HG03097 (cell line): Measurements from ENCODE around the gene RHOH.
A peak's percentile ranks its signal among the peaks of the same experiment; 100 is the strongest.

Source experiments
- ATAC-seq: cut with Tn5 transposase; IDR thresholded peaks from one replicate; pipeline ENCODE4 v1.9.1; 2021; ENCODE audit not compliant: unreplicated experiment, low FRiP score

RHOH gene

DNA sequence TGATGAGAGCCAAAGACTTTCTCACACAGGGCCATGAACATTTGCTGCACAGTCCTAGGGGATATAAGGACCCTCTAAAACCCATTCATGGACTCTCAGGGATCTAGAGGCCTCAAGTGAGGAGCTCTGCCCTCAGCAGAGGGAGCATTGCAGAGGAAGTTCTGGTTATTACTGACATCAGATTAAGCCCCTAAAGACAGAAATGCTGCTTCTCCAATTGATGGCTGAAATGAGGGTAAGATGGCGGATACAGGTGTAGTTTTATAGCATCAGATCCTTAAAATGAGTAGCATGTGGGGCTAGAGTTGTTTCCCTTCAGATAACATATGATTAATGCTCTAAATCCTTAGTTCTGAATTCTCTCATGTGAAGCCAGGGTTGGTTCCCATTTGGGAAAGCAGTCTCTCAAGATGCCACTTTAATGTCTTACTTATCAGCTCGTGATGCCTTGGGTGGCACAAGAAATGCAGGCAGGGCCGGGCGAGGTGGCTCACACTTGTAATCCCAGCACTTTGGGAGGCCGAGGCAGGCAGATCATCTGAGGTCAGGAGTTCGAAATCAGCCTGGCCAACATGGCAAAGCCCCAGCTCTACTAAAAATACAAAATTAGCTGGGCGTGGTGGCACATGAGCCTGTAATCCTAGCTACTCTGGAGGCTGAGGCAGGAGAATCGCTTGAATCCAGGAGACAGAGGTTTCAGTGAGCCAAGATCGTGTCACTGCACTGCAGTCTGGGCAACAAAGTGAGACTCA lies 7.9 kb downstream of the RHOH start:
- no peak for ATAC-seq

DNA sequence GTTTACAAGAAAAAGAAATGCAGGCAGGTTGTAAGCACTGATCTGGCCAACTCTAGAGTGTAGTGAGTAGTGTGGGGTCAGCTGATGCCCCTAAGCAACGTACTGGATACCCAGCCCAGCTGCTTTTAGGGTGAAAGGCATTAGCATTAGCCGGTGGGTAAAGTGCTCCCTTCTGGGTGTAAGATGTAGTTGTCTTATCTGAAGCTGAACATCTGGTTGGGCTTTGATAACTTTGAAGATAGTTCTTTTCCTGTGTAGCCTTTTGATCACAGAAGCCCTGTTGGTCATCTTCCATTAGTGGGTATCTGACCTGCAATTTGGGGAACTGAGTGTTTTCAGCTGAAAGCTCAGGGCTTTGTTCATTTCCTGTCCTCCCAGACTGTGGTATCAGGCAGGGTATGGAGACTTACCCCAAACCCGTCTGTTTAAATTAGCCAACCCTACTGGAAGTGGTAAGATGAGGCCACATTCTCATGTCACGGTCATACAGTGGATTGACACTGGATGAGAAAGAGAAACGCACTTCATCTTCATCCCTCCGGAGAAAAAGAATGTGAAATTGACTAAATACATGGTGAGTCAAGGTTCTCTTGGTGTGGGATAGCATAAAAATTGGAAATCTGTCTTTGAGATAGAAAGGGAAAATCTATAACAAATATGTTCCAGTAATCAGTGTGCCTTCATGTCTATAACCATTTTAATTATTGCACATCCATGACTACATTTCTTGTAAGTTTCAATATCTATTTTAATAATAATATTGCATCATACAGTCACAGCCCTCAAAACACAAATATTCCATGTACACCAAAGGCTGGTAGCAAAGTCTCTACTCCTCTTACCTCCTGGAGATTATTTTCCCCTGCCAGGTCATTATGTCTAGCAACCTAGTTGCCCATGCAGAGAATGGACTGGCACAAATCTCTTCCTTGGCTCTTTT lies 8.7 kb downstream of the RHOH start:
- ATAC-seq = peak; percentile 54

DNA sequence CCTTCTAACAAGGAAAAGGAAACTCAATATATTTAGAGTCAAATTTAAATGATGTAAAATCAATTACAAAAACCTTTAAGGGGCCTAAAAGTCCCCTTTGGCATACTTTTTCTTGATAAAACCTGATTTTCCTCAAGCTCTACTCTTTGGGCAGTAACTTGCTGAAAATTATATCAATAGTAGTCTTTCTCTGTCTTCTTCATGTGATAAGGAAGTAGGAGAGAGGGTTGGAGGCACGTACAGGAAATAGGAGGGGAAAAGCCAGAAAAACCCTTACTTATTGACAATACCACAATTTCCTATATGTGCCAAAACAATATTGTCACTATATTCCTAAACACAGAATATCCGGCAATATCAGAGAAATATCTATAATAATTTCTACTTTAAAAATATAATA lies 9.6 kb downstream of the RHOH start:
- no peak for ATAC-seq

DNA sequence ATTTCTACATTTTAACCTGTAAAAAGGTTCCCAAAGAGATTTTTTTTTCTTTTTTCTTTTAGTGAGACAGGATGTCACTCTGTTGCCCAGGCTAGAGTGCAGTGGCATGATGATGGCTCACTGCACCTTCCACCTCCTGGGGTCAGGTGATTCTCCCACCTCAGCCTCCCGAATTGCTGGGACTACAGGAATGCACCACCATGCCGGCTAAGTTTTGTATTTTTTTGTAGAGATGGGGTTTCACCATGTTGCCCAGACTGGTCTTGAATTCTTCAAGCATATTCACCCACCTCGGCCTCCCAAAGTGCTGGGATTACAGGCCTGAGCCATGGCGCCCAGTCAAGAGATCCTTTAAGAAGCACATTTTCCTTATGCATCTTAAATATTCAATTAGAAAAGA lies 12.6 kb downstream of the RHOH start:
- ATAC-seq = no peak

DNA sequence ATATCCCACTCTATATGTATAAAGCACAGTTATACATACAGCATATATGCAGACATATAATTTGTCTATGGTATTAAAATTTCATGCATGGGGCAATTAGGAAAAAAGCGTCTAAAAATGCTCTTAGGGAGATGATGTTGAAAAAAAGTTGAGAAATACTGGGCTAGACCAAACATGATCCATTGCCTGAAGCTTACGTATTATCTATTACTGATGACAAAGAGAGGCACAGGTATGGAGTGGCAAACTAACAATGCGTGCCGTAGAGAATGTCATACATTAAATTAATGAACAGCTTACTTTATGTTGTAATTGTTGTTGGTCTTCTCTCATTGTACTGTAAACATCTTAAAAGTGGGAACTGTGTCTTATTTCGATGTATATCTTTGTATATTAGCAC lies 13.9 kb downstream of the RHOH start:
- no peak for ATAC-seq

DNA sequence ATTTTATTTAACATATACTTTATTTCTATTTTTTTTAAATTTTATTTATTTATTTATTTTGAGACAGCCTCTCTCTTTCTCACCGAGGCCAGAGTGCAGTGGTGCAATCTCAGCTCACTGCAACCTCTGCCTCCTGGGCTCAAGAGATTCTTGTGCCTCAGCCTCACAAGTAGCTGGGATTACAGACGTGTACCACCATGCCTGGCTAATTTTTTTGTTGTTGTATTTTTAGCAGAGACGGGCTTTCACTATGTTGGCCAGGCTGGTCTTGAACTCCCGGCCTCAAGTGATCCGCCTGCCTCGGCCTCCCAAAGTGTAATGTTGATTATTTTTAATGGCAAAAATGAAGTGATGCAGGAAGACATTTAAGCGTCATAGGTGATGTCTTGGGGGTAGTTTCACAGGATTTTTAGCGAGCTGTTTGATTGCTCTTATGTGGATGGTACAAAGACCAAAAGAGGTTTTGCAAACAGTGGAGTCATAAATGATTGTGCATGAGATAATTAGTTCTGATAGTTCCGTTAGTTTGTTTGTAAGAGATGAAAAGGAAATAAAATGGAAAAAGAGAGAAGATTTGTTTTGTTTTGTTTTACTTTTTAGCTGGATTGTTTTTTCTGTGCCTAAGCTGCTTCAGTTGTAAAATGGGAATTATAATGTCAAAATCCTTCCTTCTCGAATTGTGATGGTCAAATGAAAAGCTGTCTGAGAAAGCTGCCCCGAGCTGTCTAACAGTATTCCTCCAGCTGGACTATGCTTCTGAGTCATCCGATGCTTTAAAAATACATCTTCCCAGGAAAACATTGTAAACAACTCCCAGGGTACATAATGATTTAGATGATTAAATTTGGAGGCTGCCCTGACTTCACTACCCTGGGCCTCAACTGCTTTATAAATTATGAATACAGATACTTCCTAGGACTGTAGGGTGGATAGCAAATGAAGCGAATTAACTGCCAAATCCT lies 14.7 kb downstream of the RHOH start:
- ATAC-seq = no peak

DNA sequence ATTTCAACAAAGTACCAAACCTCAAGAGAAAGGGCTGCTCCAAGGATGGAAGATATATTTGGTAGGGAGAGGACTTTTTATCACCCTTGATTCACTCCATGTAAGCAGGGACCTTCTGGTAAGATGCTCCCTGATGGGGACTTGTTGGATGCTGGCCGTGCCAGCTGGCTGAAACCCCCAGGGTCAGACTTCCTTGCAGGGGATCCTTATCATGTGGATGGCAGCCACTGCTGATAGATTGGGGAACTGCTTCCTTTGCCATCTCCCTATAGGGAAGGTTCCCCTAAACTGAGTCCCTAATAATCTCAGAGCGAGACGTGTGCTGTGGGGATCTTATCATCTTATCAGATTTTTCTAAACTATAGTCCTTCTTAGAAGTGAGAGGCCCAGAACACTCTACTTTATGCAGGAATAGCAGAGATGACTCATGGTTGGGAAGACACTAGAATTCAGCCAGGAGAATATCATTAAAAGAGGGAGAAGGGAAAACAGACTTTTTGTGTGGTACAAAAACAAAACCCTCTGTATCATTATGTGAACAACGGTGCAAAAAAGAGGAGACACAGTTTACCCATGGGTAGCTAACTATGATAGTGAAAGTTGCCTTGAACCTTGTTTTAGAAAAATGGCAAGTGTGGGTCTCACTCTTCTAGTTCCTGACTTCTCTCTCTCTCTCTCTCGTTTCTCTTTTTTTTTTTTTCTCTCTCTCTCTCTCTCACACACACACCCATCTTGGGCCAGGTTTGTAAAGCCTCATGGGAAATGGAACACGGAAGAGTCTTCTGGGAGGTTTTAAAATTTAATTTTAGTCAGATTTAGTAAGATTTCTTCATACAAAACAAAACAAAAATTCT lies 16.1 kb downstream of the RHOH start:
- no peak for ATAC-seq

DNA sequence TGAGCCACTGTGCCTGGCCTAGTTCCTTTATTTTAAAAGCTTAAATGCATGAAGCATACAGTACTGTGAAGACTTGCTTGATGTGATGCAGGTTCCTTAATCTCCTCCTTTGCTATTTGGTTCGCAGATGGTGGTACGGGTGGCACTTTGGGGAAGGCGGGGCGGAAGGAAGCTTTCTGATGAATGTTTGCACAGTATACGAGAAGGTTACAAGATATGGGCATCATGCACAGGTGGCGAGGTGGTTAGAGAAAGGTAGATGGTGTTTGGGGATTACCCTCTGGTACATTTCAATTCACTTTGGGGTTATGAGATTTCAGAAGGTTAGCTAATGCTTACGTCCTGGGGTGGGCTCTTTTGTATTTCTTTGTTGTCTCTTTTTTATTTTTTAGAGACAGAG lies 17.2 kb downstream of the RHOH start:
- ATAC-seq = no peak

DNA sequence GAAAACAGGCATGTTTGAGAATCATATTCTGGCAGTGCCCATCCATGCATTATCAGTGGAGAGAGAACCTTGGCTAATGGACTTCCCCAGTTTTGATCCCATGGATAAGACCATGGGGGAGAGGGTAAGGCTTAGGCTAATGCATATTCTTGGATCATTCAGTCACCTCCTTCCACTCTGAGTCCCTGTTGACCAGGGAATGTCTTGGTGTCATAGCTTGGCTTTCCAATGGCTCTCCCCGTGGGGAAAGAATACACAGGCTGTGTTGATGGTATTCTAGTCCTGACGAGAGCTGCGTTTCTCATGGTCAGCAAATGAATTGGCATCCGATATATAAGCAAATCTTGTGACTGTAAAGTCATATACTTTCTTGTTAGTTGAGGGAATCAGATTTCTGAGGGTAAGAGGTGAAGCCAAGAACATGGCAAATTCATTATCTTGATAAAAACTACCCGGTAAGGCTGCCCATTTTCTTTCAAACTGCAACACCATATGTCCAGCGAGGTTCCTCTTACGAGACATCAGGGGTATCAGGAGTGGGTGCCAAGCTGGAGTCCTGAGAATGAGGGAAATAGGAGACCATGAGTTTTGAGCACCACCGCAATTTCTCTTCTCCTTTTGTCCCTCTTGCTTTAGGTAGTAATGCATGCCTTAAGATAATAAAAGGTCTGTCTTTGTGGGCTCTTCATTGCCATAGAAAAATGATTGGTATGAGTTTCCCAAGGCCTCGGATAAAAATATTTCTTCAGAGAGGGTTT lies 18.0 kb downstream of the RHOH start:
- ATAC-seq = no peak

DNA sequence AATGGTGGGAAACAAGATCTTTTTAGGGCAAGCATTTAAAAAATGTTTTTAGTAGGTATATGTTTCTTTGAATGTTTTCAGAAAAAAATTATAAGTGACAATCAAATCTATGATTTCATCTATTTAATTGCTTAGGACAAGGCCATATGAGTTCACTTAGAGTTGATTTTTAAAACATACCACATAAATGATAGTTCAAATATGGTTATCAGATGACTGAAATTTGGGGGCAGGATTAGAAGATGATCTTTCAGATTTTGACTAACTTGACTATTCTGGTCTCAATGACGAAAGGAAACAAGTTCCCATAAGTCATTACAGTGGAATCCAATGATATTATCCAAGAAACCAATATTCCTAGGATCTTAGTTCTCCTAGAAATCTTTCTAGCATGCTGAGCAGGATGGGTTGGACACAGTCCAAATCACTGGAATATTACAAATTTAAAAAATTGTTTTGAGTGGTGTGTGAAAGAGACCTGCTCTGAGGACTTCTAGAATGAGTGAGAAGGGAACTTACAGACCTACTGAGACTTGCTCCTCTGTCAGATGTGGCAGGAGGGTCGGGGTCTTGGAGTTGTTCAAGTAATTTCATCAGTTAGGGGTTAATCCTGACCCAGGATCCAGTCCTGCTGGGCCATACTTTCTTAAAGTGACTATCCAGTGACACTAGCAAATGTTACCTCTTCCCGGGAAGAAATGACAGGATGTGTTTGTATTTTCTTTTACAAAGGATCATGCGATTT lies 20.0 kb downstream of the RHOH start:
- no peak for ATAC-seq

DNA sequence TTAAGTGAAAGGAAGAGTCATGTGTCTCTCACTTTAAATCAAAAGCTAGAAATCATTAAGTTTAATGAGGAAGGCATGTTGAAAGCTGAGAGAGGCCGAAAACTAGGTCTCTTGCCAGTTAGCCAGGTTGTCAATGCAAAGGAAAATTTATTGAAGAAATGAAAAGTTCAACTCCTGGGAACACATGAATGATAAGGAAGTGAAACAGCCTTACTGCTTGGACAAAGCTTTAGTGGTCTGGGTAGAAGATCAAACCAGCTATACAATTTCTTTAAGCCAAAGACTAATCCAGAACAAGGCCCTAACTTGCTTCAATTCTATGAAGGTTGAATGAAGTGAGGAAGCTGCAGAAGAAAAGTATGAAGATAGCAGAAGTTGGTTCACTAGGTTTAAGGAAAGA lies 24.9 kb downstream of the RHOH start:
- no peak for ATAC-seq

DNA sequence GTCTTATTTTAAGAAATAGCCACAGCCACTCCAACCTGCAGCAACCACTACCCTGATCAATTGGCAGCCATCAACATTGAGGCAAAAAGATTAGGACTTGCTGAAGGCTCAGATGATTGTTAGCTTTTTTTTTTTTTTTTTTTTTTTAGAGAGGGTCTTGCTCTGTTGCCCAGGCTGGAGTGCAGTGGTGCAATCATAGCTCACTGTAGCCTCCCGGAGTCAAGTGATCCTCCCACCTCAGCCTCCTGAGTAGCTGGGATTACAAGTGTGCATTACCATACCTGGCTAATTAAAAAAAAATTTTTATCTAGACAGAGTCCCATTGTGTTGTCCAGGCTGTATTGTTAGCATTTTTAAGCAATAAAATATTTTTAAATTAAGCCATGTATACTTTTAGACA lies 26.5 kb downstream of the RHOH start:
- ATAC-seq = no peak

DNA sequence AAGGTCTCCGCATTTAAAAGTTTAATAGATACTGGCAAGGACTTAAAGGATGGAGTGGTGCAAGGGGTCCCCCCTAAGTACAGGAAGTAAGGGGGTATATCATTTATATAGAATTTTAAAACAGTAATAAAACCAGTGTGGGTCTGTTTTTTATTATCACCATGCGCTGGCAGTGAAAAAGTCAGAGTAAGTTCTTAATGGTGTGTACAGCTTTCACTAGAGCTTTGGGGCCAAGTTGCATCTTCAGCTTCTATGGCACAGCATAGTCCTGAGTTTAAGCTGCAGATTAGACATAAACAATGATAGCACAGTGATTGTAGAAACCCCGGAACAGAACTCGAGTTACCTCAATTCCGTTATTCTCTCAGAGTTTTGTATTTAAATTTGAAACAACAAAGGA lies 27.6 kb downstream of the RHOH start:
- no peak for ATAC-seq

DNA sequence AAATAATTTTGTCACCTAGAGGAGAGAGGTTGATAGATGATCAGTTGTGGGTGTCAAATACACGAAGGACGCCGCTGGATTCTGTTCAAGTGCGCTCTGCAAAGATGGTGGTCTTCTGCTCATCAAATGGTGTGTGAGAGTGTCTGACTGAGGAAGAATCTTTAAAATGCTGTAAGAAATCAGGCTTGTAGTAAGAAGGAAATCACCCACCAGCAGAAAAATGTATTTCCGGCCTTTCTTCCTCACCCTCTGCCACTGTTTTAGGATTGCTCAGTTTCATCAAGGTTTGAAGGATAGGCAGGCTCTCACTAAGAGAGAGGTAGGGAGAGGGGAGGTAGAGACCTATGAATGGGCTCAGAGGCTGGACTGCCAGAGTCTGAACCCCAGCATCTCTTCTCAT lies 28.7 kb downstream of the RHOH start:
- no peak for ATAC-seq

DNA sequence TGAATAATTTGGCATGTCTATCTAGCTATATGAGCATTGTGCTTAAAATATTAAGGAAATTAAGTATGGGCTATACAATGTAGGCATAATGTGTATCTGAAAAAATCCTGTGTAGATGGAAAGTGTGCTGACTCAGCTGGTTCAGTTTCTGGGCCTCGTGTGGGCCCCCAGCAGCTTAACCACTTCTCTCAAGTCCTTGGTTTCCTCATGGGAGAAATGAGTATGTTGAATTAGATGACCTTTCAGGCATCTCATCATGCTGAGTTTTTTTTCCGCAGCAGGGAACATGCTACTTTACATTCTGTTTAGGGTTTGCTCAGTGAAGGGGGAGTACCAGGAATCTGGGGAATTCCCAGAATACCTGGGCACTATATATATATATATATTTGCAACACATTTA lies 30.5 kb downstream of the RHOH start:
- peak; percentile 40 for ATAC-seq

DNA sequence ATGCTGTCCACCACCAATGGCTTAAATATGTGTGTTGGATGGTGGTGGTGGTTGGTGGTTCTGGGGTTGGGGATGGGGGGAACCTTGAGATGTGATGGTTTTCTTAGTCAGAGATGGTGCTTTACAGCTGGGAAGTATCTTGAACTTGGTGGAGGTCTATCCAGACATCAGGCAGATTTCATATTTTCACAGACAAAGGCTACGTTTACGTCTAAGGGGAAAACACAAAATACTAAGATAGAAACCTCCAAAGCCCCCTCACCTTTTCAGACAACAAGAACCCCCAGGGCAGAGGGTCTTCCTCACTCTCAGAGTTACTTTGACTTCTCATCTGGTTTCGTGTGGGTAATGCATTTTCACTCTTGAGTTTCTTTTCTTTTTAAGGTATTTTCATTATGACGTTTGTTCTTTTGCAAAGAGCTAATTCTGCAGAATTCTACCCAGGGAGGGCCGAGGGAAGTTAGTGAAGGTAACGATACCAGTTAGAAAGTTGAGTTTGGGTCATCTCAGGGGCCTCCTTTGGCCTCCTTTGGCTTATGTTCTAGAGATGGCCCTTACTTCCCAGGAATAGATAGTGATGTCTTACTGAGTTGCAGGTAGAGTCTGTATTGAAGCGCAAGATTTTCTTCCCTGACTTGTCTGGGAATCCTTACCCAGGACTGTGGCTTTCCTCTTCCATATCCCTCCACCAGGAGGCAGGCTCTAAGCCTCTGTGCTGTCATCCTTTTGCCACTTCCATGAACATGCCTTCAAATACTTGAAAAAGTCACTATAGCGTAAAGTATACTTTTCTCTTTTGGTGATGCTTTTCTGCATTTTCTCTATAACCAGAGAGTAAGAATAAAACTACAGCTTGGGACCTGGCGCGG lies 31.9 kb downstream of the RHOH start:
- peak; percentile 56 for ATAC-seq

DNA sequence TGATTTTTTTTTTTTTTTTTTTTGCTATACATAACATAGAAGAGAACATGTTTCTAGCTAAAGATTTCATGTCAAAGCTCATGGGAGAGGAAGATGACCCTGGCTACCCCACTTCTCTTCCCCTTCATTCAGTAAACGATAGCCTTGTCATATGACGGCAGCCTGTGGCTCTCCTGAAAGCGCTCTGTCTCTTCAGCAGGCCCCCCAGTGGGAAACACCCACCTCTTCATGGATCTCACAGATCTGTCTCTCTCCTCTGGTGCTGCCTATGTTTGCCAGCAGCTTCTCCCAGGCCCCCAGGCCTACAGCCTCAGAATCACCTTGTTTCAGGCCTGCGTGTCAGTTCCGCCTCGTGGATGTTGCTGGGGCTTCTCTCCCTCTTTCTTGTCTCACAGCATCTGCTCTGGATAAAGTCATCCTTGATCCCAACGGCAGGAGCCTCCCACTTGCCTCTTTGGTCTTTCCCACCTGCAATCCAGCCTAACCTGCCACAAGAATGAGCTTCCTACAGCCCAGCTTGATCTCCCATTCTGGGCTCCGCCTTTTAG lies 34.6 kb downstream of the RHOH start:
- no peak for ATAC-seq
